Activated T-cell treated with anti-CD3 and anti-CD28 coated beads, Interleukin-2, amount 50 U/mL, for 72 hours (primary cell): ENCODE data around the gene SFMBT1. TPM values are rescaled to one million over a fixed set of nuclear protein-coding genes. Genes with fewer than 3 reads are reported as not detected.

Experiments used
- ATAC-seq, 2 donors: fragments of 150-1000 bp; cut with Tn5 transposase; replicated peaks in 1 of 2; 2 replicates each; pipeline ENCODE4 v1.10.0; 2021; ENCODE audit warnings: moderate library complexity in 2 of 2, mild to moderate bottlenecking in 1 of 2
- DNase-seq, 2 donors: peaks; one replicate each; pipeline ENCODE4 v3.0.0; 2021 to 2022; ENCODE audit warnings: mixed read lengths in 1 of 2
- H3K27ac Mint-ChIP-seq: one replicate; pipeline ENCODE4 v1.8.0; 2022; ENCODE audit warnings: mild to moderate bottlenecking, moderate library complexity, mixed read lengths
- H3K27me3 Mint-ChIP-seq: one replicate; pipeline ENCODE4 v1.8.0; 2022; ENCODE audit warnings: low read depth, mixed read lengths
- H3K36me3 Mint-ChIP-seq, 2 donors: one replicate each; pipeline ENCODE4 v1.8.0; 2022; ENCODE audit warnings: mixed read lengths in 2 of 2, mild to moderate bottlenecking in 1 of 2; ENCODE audit not compliant: insufficient read depth in 2 of 2
- H3K4me1 Mint-ChIP-seq: one replicate; pipeline ENCODE4 v1.8.0; 2022; ENCODE audit warnings: low read depth, mixed read lengths
- H3K4me3 Mint-ChIP-seq, 2 donors: one replicate each; pipeline ENCODE4 v1.8.0; 2022; ENCODE audit warnings: mild to moderate bottlenecking in 2 of 2, mixed read lengths in 2 of 2, moderate library complexity in 2 of 2
- H3K9me3 Mint-ChIP-seq, 2 donors: one replicate each; pipeline ENCODE4 v1.8.0; 2022; ENCODE audit warnings: mixed read lengths in 2 of 2
- total RNA-seq, 2 donors: library from RNA; stranded (reverse); gene quantifications; one replicate each; pipeline ENCODE4 v1.2.3, GENCODE V29; 2022

The SFMBT1 gene
- total RNA-seq, 2 donors from 2014 or later, result 24.9 to 26.3 TPM

DNA sequence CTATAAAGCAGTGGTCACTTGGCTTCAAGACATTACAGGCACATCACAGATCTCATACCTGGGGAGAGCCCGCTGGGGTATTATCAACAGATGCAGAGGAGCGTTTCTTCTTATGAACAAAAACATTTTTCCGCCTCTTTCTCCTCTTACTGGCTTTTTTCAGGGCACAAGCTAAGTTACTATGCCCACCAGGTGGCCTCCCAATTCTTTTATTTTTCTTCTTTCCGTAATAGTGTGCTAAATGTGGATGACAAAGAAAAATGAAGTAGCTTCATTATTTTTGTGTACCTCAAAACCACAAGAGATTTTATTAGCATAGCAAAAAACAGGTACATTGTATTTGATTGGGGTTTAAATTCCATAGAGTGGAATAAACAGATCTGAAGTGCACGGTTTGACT lies 138.4 kb downstream of the SFMBT1 start:
- Mint-ChIP-seq H3K4me3 (no peak overlapping the region), H3K27ac (peak overlapping the region; percentile 76), H3K4me1 (no peaks in the 10 kb centered on the region), H3K36me3 (no peaks in the 10 kb centered on the region), H3K27me3 (no peaks in the 10 kb centered on the region), H3K9me3 (no peaks in the 10 kb centered on the region)
- ATAC-seq (no peak), DNase-seq (no peak)

DNA sequence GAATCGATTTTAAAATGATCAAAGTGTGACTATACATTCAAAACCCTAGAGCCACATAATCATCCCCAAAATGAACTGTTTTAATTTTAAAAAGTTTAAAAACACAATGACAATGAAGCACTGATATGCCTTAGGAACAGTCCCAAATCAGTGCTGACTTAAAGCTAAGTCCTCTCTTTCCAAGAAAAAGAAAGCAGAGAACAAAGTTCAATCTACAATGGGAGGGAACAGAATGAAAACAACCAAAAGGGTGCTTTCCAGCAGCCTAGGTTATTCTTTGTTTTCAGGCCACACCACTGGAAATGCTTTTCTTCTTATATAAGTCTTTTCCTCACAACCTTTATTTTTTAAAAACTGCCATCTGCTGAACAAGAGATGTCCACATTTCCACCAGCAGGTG lies 141.3 kb downstream of the SFMBT1 start:
- Mint-ChIP-seq H3K4me3 (no peak overlapping the region), H3K27ac (peak overlapping the region; percentile 63), H3K4me1 (no peaks in the 10 kb centered on the region), H3K27me3 (no peaks in the 10 kb centered on the region), H3K36me3 (no peaks in the 10 kb centered on the region), H3K9me3 (no peaks in the 10 kb centered on the region)
- ATAC-seq (no peak), DNase-seq (no peak)

DNA sequence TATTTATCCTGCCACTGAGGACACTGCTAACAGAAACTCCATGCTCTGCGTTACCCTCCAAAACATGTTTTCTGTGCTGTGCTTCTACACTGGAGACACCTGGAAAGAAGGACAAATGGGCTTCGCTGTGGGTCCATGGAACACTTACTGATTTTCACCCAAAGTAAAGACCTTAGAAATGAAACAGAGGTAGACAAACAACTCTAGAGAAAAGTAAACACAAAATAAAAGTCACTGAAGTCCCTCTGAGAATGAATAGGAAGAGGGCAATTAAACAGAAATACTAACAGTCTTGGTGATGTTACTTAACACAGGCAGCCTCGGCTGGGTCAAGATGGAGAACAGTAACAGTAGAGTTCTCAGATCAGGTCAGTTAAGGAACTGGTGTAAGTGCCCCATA lies 141.9 kb downstream of the SFMBT1 start:
- Mint-ChIP-seq H3K4me3 (no peak overlapping the region), H3K27me3 (no peaks in the 10 kb centered on the region), H3K27ac (no peak overlapping the region), H3K4me1 (no peaks in the 10 kb centered on the region), H3K9me3 (no peaks in the 10 kb centered on the region), H3K36me3 (no peaks in the 10 kb centered on the region)
- no peak for DNase-seq
- no peak for ATAC-seq

DNA sequence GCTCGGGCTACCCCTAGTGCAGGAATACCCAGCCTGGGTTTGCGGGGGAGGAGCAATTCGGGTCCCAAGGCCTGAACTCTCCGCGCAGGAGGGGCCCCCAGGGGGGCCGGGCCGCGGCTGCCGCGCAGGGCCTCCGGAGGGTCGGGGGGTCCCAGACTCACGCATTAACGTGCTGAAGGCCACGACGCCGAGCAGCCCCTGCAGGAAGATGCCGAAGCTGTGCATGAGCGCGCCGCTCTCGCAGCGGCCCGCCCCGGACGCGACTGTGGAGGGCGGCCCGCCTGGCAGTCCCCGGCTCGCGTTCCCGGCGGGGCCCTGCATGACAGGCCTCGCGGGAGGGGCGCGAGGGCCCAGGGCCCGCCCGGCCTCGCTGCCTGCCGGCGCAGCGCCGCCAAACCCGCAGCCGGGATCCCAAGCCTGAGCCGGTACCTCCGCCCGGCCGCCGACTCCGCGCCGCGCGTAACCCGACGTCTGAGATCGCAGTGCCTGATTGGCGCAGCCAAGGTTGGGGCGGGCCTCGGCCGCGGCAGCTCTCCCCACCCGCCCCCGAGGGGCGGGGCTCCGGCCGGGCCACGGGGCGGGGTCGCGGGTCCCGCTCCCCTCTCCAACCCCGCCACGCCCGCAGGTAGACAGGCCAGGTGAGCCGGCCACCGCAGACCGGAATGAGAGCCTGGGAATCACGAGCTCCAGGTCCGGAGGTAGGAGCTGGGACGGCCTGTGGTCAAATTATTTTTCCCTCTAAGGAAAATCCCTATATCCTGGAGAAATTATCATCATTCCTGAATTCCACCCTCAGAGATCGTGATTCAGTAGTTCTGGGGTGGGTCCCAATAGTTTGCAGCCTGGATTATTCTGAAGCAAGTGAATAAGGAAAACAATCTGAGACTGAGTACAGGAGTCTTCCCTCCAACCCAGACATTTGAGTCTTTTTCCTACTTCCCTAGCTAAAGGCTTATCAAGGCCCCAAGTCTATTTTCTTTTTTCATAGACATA lies 148.4 kb downstream of the SFMBT1 start, which contains the start of gene STIMATE:
TSS of gene STIMATE (minus strand) at position 419 of the 993 bp plus-strand sequence. CDS start at position 321, 98 bp downstream.
- H3K4me1 Mint-ChIP-seq, result peaks cover 50% of the 10 kb centered on the region
- H3K36me3 Mint-ChIP-seq, result peaks cover 2% of the 10 kb centered on the region in 2 donors
- peak; percentile 91 to 92 for DNase-seq
- peak within 1 kb of the TSS; percentile 84 to 94 for H3K4me3 Mint-ChIP-seq
- H3K27me3 Mint-ChIP-seq, result no peaks in the 10 kb centered on the region
- peak; percentile 83 to 87 for ATAC-seq
- H3K9me3 Mint-ChIP-seq, result no peaks in the 10 kb centered on the region
- H3K27ac Mint-ChIP-seq, result peak within 1 kb of the TSS; percentile 9

DNA sequence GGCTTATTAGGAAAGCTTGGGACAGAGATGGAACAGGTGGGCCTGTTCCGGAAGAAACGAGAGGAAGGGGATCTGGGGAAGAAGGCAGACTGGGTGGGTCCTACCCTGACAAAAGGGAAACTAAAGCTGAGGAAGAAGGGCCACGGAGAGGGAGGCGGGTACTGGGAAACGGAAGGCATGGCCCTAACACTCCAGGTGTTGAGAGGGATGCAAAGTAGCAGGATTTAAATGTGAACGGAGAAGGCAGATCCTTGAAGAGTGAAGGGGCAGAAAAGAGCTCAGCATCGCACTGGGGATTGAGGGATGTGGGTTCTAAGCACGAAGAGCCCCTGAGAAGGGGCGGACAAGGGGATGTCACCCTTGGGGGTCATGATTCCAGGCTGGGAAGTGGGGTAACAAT lies 149.3 kb downstream of the SFMBT1 start:
- DNase-seq (no peak), ATAC-seq (no peak)
- H3K4me1 Mint-ChIP-seq, result peaks cover 58% of the 10 kb centered on the region
- H3K4me3 Mint-ChIP-seq, result peak overlapping the region; percentile 84 to 94
- peaks cover 2% of the 10 kb centered on the region in 2 donors for H3K36me3 Mint-ChIP-seq
- no peaks in the 10 kb centered on the region for H3K9me3 Mint-ChIP-seq
- no peaks in the 10 kb centered on the region for H3K27me3 Mint-ChIP-seq
- peak overlapping the region; percentile 9 for H3K27ac Mint-ChIP-seq

DNA sequence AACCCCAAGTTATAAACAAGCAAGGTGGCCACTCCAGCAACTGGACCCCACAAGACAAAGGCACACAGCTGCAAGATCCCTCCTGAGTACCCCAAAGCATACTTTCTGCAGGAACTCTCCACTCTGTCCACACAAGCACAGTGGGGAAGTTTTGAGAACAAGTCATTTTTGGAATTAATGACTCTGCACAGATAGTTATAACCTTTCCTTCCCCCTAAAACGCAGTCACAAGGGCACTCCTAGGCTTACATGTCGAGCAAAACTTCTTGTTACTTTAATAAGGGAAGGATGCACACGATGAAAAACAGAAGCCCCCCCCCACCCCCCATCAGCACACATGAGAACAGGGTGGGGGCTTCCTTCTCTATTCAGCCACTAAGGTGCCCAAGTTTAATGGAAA lies 149.7 kb downstream of the SFMBT1 start:
- Mint-ChIP-seq H3K4me3 (peak overlapping the region; percentile 84 to 94), H3K27ac (peak overlapping the region; percentile 9), H3K9me3 (no peaks in the 10 kb centered on the region), H3K4me1 (peaks cover 63% of the 10 kb centered on the region), H3K36me3 (peaks cover 2% of the 10 kb centered on the region in 2 donors), H3K27me3 (no peaks in the 10 kb centered on the region)
- ATAC-seq, result no peak
- no peak for DNase-seq

DNA sequence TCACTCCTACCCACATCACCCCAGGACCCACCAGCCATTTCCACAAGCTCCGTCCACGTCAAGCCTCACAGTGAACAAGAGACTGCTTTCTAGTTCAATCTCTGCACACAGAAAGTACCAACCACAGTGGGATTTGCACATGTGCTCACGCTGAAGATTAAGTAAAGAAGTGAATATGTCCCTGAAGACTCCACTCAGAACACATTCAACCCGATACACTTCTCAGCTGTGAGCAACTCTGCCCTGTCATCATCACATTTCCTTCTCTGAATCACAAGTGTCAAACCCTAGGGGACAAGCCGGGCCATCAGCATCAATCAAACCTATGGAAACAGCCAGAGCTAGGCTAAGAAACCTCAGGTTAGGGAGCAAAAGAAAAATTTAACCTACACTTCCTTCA lies 150.5 kb downstream of the SFMBT1 start:
- peak; percentile 60 to 64 for DNase-seq

DNA sequence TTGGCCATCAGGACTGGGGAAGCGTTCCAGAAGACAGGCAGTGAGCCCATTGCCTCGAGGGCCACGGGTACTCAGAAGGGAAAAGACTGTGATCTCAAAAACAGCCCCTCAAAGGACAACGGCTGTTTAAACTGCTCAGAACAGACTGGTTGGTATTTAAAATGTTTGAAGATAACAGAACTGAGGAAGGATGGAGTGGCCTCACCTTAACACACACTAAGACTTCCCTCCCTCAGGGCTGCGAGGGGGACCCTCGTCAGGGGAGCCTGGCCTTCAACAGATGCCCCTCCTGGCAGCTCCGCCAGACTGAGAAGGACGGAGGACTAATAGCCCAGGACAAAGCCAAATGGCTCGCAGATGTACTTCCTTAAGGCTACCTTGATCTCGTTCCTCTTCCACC lies 151.1 kb downstream of the SFMBT1 start:
- H3K27ac Mint-ChIP-seq, result no peak overlapping the region
- H3K36me3 Mint-ChIP-seq, result peaks cover 2% of the 10 kb centered on the region in 2 donors
- ATAC-seq (no peak), DNase-seq (no peak)
- no peaks in the 10 kb centered on the region for H3K9me3 Mint-ChIP-seq
- H3K4me1 Mint-ChIP-seq, result peaks cover 77% of the 10 kb centered on the region
- H3K4me3 Mint-ChIP-seq, result peak overlapping the region; percentile 84 to 94
- no peaks in the 10 kb centered on the region for H3K27me3 Mint-ChIP-seq

More for the DNA sequence above, 150.5 kb downstream of the SFMBT1 start:
- peaks cover 70% of the 10 kb centered on the region for H3K4me1 Mint-ChIP-seq
- ATAC-seq, result peak; percentile 59 to 74
- no peaks in the 10 kb centered on the region for H3K27me3 Mint-ChIP-seq
- H3K27ac Mint-ChIP-seq, result peak overlapping the region; percentile 19
- H3K36me3 Mint-ChIP-seq, result peaks cover 2% of the 10 kb centered on the region in 2 donors
- H3K4me3 Mint-ChIP-seq, result peak overlapping the region; percentile 84 to 94
- H3K9me3 Mint-ChIP-seq, result no peaks in the 10 kb centered on the region

DNA sequence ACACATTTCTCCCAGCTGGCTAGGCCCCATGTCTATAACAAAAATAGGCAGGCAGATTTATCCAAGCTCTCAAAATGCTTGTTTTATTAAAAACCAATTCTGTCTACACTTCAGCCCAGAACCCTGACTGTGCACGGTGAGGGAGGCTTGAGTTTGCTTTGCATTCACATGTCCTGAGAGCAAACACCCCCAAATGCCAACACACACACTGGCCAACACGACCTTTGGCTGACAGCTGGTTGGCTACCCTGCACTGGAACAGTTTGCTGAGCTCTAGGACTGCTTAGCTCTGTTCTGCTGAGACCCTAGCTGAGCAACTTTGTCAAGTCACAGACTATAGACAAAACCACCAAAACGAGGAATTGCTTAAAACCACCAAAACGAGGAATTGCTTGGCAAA lies 152.2 kb downstream of the SFMBT1 start:
- H3K9me3 Mint-ChIP-seq, result no peaks in the 10 kb centered on the region
- H3K4me3 Mint-ChIP-seq, result peak overlapping the region; percentile 73 to 95
- no peaks in the 10 kb centered on the region for H3K27me3 Mint-ChIP-seq
- peaks cover 2% of the 10 kb centered on the region in 2 donors for H3K36me3 Mint-ChIP-seq
- peaks cover 77% of the 10 kb centered on the region for H3K4me1 Mint-ChIP-seq
- DNase-seq (no peak), ATAC-seq (no peak)
- no peak overlapping the region for H3K27ac Mint-ChIP-seq

DNA sequence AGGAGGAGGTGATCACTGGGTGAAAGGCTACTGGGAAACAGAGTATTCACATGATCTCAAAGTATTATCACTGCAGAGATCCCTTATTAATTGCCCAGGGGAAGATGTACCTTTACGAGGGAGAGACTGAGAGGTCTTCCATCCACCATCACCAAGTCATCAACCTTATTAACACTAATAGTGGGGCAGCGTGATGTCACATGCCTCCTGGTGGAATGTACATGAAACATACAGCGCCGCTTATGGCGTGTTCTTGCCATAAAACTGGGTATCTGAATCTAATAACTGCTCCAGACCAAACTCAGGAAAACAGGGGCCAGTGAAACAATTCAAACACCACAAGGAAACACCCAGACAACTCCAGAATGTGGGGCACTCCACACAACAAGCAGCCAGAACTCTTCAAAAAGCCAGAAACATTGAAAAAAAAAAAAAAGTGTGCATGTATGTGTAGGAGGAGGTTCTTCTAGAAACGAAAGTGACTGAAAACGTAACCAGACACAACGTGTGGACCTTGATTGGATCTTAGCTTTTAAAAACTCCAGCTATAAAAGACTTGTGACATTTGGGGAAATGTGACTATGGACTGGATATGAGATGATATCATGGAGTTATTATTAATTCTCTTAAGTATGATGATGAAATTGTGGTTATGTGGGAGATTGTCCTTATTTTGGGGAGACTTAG lies 153.1 kb downstream of the SFMBT1 start:
- H3K27me3 Mint-ChIP-seq, result no peaks in the 10 kb centered on the region
- peaks cover 2% of the 10 kb centered on the region in 2 donors for H3K36me3 Mint-ChIP-seq
- peak overlapping the region; percentile 73 to 95 for H3K4me3 Mint-ChIP-seq
- H3K4me1 Mint-ChIP-seq, result peaks cover 72% of the 10 kb centered on the region
- no peak for DNase-seq
- H3K27ac Mint-ChIP-seq, result peak overlapping the region; percentile 95
- ATAC-seq, result peak; percentile 5 to 6
- H3K9me3 Mint-ChIP-seq, result no peaks in the 10 kb centered on the region

DNA sequence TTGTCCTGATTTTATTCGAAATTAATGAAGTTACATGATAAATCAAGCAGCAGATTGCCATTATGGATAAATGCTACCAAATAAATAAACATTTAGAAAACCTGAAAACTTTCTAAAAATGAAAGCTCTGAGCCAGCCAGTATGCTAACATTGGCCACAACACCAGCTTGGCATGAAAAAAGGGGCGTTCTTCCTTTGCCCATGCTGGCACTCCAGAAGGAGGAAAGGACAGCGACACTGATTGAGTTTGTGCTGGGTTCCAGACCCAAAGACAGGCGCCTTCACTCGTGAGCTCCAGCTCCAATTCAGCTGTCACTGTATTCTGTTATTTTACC lies 153.6 kb downstream of the SFMBT1 start:
- no peak for DNase-seq
- Mint-ChIP-seq H3K9me3 (no peaks in the 10 kb centered on the region), H3K27ac (peak overlapping the region; percentile 95), H3K4me1 (peaks cover 72% of the 10 kb centered on the region), H3K4me3 (peak overlapping the region; percentile 73 to 95), H3K36me3 (peaks cover 2% of the 10 kb centered on the region in 2 donors), H3K27me3 (no peaks in the 10 kb centered on the region)
- no peak for ATAC-seq

DNA sequence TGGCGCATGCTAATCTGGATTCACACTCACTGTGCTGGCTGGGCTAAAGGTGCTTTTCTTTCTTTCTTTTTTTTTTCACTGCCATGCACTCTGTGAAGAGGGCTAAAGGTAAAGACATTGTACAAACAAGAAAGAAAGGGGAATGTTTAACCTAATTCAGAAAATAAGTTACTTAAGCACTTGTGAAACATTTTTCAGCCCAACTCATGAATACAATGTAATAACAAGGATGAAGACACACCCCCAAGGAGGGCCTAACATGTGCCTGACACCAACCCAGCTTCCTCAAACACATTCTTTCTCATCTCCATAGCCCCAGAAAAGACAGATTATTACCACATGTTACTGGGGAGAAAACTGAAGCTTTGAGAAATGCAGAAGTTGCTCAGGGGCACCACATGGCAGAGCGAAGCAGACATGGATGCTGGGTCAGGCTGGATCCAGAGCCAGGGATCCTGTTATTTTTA lies 154.2 kb downstream of the SFMBT1 start:
- Mint-ChIP-seq H3K36me3 (peaks cover 2% of the 10 kb centered on the region in 2 donors), H3K27me3 (no peaks in the 10 kb centered on the region), H3K9me3 (no peaks in the 10 kb centered on the region), H3K27ac (peak overlapping the region; percentile 80), H3K4me1 (peaks cover 69% of the 10 kb centered on the region), H3K4me3 (peak overlapping the region; percentile 73 to 95)
- DNase-seq (no peak), ATAC-seq (peak in 1 of 2 donors; percentile 4)

DNA sequence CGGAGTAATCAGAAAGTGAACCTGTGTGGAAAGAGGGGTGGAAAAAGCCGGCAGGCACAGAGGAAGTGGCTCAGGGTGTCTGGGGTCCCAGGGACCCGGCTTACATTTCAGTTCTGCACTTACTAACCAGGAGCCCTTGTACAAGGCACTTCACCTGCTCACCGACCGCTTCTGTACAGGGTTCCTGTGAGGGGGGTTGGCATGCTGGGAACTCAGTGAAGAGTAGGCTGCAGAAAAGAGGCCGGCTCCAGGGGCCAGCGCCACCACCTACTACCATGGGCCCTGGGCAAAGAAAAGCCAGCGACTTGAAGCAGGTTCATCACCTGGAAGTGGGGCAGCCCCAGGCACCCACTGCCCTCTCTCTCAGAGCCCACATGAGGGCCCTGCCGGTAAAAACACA lies 154.7 kb downstream of the SFMBT1 start:
- peak; percentile 36 to 69 for DNase-seq
- H3K27ac Mint-ChIP-seq, result peak overlapping the region; percentile 80
- peak; percentile 49 to 72 for ATAC-seq
- peak overlapping the region; percentile 73 to 95 for H3K4me3 Mint-ChIP-seq
- peaks cover 2% of the 10 kb centered on the region in 2 donors for H3K36me3 Mint-ChIP-seq
- H3K27me3 Mint-ChIP-seq, result no peaks in the 10 kb centered on the region
- no peaks in the 10 kb centered on the region for H3K9me3 Mint-ChIP-seq
- peaks cover 65% of the 10 kb centered on the region for H3K4me1 Mint-ChIP-seq
